Fibroblast of skin of back (primary cell): ENCODE data around the gene PWP2.
"Not testable (repeated sequence)": the region's sequence is repeated elsewhere in the genome, so short reads cannot be mapped to it uniquely, and the experiment has no call there.

Source experiments
- DNase-seq: peaks from one replicate; pipeline ENCODE4 v3.0.0-alpha.2; 2013

Gene PWP2

DNA sequence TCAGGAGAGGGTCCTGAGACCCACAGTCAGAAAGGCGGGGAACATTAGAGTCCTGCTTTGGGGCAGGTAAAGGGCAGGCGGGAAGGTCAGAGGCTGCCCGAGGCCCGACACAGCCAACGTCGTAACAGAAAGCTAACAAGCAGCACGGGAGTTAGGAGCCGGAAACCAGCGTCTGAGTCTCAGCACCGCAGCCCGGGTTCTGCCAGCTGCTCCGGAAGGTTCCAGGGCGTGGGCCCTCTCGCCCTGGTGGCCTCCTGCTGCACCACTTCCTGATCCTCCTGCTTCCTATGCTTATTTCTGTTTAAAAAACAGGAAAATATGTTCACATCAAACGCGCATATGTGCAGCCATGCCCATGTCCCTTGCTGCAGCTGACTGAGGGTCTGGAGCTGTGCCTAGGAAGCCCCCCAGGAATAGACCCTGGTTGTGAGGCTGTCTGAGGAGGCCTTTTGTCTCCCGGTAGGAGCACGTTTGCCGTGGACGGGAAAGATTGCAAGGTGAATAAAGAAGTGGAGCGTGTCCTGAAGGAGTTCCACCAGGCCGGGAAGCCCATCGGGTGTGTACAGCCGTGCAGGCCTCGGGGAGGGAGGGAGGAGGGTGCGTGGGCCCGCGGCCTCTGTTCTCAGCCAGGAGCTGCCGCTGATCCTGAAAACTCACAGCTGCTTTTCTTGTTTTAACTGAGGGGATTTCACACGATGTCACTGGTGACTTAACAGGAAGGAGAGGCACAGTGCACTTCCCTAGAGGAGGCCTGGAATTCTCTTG, 32.8 kb downstream of the PWP2 start:
- DNase-seq = not testable (repeated sequence)

DNA sequence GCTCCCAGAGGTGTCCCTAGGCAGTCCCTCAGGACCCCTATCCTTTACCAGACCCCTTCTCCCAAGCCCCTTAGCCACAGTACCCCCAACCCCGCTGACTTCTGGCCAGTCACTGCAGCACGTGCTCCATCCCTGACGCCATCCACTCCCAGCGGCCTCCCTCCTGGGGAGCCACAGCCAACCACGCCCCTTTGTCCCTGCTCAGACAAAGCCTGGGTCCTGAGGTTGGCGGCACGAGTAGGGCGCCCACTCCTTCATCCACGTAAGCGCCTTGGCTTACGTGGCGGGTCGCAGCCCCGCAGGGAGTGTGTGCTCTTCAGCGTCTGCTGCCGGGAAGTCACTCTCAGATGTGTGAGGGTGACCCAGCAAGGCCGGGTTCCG, 33.3 kb downstream of the PWP2 start:
- not testable (repeated sequence) for DNase-seq

DNA sequence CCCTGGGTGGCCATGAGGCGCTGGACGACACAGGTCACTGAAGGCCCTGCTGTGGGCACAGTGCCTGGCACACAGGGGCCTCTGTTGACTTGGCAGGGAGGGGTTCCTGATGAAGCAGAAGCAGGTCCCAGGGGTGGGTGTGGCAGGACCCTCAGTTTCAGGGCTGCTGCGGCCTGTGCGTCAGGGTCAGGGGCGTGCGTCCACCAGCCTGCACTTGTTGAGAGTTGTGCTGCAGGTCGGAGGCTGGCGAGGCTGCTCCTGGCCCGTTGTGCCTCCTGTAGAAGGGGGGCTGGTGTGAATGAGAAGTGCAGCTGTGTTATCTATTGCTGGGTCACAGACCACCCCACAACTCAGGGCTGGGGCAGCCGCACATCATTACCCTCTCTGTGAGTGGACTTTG, 35.3 kb downstream of the PWP2 start:
- DNase-seq = not testable (repeated sequence)

- DNase-seq = not testable (repeated sequence)
Measured at GRCh38 chr21:44143380-44143779, 36.2 kb downstream of the PWP2 start.

- not testable (repeated sequence) for DNase-seq
Measured at GRCh38 chr21:44143996-44144395, 36.8 kb downstream of the PWP2 start.

DNA sequence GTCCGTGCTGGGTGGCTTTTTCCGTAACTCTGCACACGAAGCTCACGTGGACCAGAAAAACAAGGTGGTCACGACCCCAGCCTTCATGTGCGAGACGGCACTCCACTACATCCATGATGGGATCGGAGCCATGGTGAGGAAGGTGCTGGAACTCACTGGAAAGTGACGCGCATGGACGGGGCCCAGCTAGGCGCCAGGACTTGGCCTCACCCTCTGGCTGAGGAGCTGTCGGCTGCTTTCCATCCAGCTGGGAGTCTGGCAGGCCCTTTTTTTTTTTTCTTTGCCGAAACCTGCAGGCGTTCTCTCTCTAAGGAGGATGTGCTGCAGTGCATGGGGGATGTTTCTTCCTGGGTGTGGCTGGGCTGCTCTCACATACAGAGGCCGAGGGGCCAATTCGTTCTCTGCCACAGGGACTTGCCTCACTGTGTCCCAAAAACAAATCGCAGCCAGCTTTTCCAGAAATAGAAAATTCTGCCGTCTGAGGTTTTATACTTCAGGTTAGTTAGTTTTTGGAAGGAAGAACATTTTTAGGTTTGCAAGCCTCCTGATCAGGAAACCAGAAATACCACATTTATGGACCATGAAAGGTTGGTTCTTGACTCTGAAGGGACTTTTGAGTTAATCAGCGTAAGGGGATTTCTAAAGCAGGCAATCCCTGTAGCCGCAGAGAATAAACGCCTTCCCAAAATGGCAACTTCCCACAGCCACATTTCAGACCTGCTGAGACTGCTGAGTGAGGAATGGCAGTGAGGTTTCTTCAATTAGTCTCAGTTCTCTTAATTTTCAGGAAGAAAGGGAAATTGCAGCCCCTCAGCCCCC, 37.8 kb downstream of the PWP2 start:
- not testable (repeated sequence) for DNase-seq

GRCh38 chr21:44145616-44146015, 38.4 kb downstream of the PWP2 start:
- DNase-seq = not testable (repeated sequence)

GRCh38 chr21:44147108-44147507, 39.9 kb downstream of the PWP2 start:
- not testable (repeated sequence) for DNase-seq

DNA sequence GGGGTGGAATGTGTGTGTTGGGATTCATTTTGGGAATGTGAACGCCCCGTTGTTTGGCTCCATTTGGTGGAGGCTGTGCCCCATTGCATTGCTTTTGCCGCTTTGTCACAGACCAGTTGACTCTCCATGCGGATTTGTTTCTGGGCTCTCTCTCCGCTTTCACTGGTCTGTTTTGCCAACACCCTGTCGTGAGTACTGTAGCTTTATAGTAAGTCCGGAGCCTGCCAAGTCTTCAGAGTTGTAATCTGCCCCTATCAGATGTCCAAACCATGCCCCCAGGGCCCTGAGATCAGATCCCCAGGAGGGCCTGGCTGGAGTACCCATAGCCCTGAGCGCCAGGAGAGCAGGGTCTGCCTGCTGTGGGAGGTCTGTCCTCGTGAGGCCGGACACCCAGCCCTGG, 43.1 kb downstream of the PWP2 start:
- DNase-seq = not testable (repeated sequence)

- not testable (repeated sequence) for DNase-seq
Measured at GRCh38 chr21:44153214-44153888, 46.2 kb downstream of the PWP2 start.

- DNase-seq = not testable (repeated sequence)
Measured at GRCh38 chr21:44153889-44154228, 46.7 kb downstream of the PWP2 start.

- DNase-seq = not testable (repeated sequence)
Measured at GRCh38 chr21:44154816-44155230, 47.6 kb downstream of the PWP2 start.

DNA sequence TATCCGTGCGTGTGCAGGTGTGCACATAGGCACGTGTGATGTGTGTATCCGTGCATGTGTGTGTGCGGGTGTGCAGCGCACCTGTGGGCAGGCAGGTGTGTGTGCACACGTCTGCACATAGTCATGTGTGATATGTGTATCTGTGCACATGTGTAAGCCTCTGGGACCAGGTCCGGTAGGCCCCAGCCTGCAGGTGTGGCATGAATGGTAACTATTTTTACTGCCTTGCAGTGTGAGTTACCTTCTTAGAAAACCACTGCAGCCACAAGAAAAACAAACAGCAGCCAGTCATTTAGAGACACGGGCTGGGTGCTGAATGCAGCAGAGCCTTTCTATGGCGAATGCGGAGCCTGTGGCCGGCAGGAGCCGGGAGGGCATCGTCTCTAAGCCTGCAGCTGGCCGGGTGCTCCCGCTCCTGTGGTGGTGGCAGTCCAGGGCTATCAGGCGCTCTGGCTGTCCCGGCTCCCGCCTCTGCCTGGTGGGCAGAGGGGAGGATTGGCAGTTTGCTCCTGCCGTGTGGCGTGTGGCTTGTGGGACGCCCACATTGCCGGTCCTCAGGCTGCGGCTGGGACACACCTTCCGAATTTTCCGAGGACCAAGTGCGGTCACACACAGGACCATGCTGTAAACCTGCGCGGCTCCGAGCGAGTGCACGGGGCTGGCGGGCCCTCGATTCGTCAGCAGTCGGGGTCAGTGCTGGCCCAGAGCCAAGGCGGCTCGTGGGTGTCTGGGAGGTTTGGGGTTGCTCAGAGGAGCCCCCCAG, 48.2 kb downstream of the PWP2 start:
- not testable (repeated sequence) for DNase-seq

DNA sequence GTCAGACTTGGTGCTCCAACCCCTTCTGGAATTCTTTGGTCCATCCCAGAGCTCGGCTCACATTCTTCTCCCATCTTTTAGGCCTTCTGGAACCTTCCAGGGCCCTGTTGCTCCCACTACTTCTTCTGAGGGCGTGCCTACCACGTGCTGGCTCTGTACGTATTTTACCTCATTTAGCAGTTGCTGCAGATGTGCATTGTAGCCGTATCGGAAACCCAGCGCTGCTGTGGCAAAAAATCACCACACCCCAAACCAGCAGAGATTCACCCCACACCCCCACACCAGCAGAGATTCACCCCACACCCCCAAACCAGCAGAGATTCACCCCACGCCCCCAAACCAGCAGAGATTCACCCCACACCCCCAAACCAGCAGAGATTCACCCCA, 48.8 kb downstream of the PWP2 start:
- not testable (repeated sequence) for DNase-seq

- not testable (repeated sequence) for DNase-seq
Measured at GRCh38 chr21:44157439-44158081, 50.4 kb downstream of the PWP2 start.

DNA sequence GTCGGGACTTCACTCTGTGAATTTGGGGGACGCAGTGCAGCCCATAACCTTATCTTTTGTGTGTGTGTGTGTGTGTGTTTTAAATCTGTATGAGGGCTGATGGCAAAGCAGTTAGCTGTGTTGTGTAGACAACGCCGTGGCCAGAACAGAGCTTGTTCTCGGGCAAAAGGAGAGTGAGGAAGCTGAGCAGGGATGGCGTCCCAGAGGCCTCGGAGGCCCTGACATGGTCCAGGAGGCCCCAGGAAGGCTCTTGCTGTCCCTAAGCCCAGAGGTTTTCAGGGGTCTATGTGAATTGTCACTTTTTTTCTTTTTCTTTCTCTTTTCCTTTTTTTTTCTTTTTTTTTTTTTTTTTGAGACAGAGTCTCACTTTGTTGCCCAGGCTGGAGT, 50.9 kb downstream of the PWP2 start:
- DNase-seq = not testable (repeated sequence)

- DNase-seq = not testable (repeated sequence)
Measured at GRCh38 chr21:44159349-44160297, 52.4 kb downstream of the PWP2 start.

GRCh38 chr21:44160298-44160672, 53.1 kb downstream of the PWP2 start:
- not testable (repeated sequence) for DNase-seq

DNA sequence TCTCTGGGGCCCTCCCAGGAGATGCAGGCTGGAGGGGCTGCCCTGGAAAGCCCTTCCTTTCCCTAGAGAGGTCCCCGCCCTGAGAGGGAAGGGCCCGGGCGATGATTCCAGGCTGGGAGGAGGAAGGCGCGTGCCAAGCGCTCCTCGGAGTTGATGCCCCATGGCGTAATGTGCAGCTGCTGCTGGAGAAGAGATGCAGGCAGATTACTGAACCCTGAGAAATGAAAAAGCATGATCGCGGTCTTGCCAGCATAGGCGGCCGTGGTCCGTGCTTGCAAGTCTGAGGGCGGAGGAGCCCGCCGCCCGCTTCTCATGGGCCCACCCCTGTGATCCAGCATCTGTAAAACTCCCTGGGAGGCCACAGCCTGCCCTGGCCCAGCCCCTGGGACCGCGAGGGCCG, 53.6 kb downstream of the PWP2 start:
- DNase-seq = not testable (repeated sequence)

GRCh38 chr21:44163167-44163653, 56.0 kb downstream of the PWP2 start:
- not testable (repeated sequence) for DNase-seq

DNA sequence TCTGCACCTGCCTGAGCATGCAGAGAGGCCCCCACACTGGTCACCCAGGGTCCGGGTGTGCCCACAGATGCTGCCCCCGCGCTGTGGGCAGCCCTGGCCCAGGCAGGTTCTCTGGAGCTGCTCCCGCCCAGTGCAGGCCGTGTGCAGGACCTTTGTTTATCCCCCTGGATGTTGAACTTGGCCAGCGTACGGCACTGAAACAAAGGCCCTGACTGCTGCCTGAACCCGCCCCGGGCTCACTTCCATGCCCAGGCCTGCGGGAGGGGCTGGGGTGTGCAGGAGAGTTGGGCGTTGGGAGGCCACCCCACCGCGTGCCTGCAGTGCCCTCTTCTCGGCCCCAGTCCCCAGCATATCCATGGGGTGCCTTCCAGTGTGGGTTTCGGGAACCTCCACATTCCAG, 58.7 kb downstream of the PWP2 start:
- not testable (repeated sequence) for DNase-seq
